ENCODE measurements around the gene PHF20. TPM values are rescaled to one million over a fixed set of nuclear protein-coding genes. Genes with fewer than 3 reads are reported as not detected.
A peak's percentile ranks its signal among the peaks of the same experiment; 100 is the strongest.
"Not testable (repeated sequence)": the region's sequence is repeated elsewhere in the genome, so short reads cannot be mapped to it uniquely, and the experiment has no call there.

PHF20 gene
- total and polyA plus RNA-seq, 2 donors (not counting 3 experiments of a cell fraction or from before 2014, with no cell fraction given): 25.0 to 45.8 TPM

DNA sequence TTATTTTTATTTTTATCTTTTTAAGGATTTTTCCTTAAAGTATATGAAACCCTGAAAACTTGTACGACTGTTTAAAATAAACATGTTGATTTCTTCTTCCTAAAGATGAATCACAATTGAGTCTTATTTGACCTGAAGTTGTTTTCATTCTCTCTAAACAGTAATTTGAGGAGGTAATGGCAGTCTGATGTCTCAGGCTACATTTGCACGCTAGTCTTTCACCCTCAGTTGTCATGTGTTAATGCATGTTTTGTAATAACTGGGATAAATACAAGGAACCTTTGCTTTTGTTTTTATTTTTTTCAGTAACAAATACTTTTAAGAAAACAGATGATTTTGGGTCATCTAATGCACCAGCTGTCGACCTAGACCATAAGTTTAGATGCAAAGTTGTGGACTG is 127.2 kb downstream of the PHF20 start:
- Histone ChIP-seq H2AFZ (ENCODE audit: low read depth, low read length) (no peak overlapping the region), H3K79me2 (ENCODE audit: control insufficient read depth, insufficient read depth, low read length) (no peaks in the 10 kb centered on the region), H3K27ac (ENCODE audit: insufficient read depth, low read depth, low read length) (no peak overlapping the region), H3K4me1 (ENCODE audit: control insufficient read depth, extremely low read depth, insufficient read depth, low read length) (peaks cover 10% of the 10 kb centered on the region), H3K36me3 (ENCODE audit: control insufficient read depth in 2 of 2, extremely low read depth in 1 of 2, insufficient read depth in 2 of 2, low read length in 2 of 2) (peaks cover 0 to 4% of the 10 kb centered on the region in 2 experiments), H3K9ac (replicated peaks; ENCODE audit: extremely low read depth, insufficient read depth, low read length) (no peak overlapping the region), H3K9me1 (replicated peaks; ENCODE audit: control insufficient read depth, extremely low read depth, insufficient read depth, low read length) (no peaks in the 10 kb centered on the region), H3K4me2 (ENCODE audit: insufficient read depth, low read length) (no peak overlapping the region), H3K9me3 (replicated peaks; ENCODE audit: control insufficient read depth, insufficient read depth, low read length) (no peaks in the 10 kb centered on the region), H3K4me3 (replicated peaks in 1 of 3; ENCODE audit: insufficient read depth in 1 of 3, low read depth in 1 of 3, low read length in 3 of 3) (no peak overlapping the region), H4K20me1 (replicated peaks; ENCODE audit: control insufficient read depth, extremely low read depth, insufficient read depth, low read length) (no peaks in the 10 kb centered on the region), H3K27me3 (ENCODE audit: control insufficient read depth in 2 of 2, insufficient read depth in 2 of 2, low read length in 2 of 2) (no peaks in the 10 kb centered on the region)
- ChIA-PET CTCF (no interaction called here), POLR2A (no interaction called here)
- intact Hi-C loops (cut with micrococcal nuclease): no loop called here
- TF ChIP-seq EZH2 (IDR thresholded peaks at IDR 0.05; ENCODE audit: borderline replicate concordance, low read depth, low read length, severe bottlenecking): no peak
- no peak for TF ChIP-seq MYC (IDR thresholded peaks at IDR 0.05; ENCODE audit: low read depth, low read length)
- TF ChIP-seq GATA2 (IDR thresholded peaks at IDR 0.05; ENCODE audit: insufficient read depth, insufficient read length, low read depth, low read length): no peak
- TF ChIP-seq POLR2AphosphoS5 (IDR thresholded peaks at IDR 0.05; ENCODE audit: insufficient read depth, low read depth, low read length): no peak
- TF ChIP-seq FOS (IDR thresholded peaks at IDR 0.05; ENCODE audit: borderline replicate concordance, insufficient read depth, low read length): no peak
- no peak for TF ChIP-seq CTCF (IDR thresholded peaks at IDR 0.05; ENCODE audit: extremely low read depth in 1 of 2, insufficient read depth in 1 of 2, low read depth in 1 of 2, low read length in 2 of 2)
- no peak for TF ChIP-seq JUN (IDR thresholded peaks at IDR 0.05; ENCODE audit: borderline replicate concordance, insufficient read depth, insufficient read length, low read depth)
- TF ChIP-seq, protein P1, sequence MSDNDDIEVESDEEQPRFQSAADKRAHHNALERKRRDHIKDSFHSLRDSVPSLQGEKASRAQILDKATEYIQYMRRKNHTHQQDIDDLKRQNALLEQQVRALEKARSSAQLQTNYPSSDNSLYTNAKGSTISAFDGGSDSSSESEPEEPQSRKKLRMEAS (IDR thresholded peaks at IDR 0.05; ENCODE audit: insufficient read depth, insufficient read length): no peak
- no TSS peak for BruUV-seq (replicated peaks)
- DNase-seq (ENCODE audit: low read depth, low spot score) (no peak), FAIRE-seq (no peak)
- dilution Hi-C loops (cut with MboI; ENCODE audit: extremely low pct_ligation_motif_present, low sequenced_read_pairs): no loop called here

DNA sequence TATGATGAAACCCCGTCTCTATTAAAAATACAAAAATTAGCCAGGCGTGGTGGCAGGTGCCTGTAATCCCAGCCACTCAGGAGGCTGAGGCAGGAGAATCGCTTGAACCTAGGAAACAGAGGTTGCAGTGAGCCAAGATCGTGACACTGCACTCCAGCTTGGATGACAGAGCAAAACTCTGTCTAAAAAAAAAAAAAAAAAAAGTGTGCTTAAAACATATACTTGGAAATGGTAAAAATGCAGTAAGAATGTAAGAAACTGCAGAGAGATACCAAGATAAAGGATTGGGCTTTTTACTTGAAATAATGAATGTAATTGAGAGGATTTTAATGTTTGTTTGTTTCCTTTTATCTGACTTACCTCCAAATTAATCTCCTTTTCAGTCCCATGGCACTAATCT is 129.4 kb downstream of the PHF20 start:
- H3K4me1 ChIP-seq (ENCODE audit: control insufficient read depth, extremely low read depth, insufficient read depth, low read length); H3K4me2 ChIP-seq (ENCODE audit: insufficient read depth, low read length); H3K79me2 ChIP-seq (ENCODE audit: control insufficient read depth, insufficient read depth, low read length); DNase-seq (ENCODE audit: low read depth, low spot score); H3K9me1 ChIP-seq (replicated peaks; ENCODE audit: control insufficient read depth, extremely low read depth, insufficient read depth, low read length); intact Hi-C loops (cut with micrococcal nuclease); BruUV-seq (replicated peaks); H3K27me3 ChIP-seq (ENCODE audit: control insufficient read depth in 2 of 2, insufficient read depth in 2 of 2, low read length in 2 of 2); FAIRE-seq; dilution Hi-C loops (cut with MboI; ENCODE audit: extremely low pct_ligation_motif_present, low sequenced_read_pairs); H4K20me1 ChIP-seq (replicated peaks; ENCODE audit: control insufficient read depth, extremely low read depth, insufficient read depth, low read length); H3K9me3 ChIP-seq (replicated peaks; ENCODE audit: control insufficient read depth, insufficient read depth, low read length); H3K4me3 ChIP-seq (replicated peaks in 1 of 3; ENCODE audit: insufficient read depth in 1 of 3, low read depth in 1 of 3, low read length in 3 of 3); H3K9ac ChIP-seq (replicated peaks; ENCODE audit: extremely low read depth, insufficient read depth, low read length); H2AFZ ChIP-seq (ENCODE audit: low read depth, low read length); H3K36me3 ChIP-seq (ENCODE audit: control insufficient read depth in 2 of 2, extremely low read depth in 1 of 2, insufficient read depth in 2 of 2, low read length in 2 of 2): not testable (repeated sequence)
- ChIA-PET CTCF (interaction anchor here (0.7 to 1.3 kb wide), 2 partner anchors 17 to 44 kb away, joined by 3 to 7 read pairs; no protein-coding TSS in a partner anchor), POLR2A (interaction anchor here (0.6 kb wide), 1 partner anchor 107 kb away, joined by 4 read pairs; no protein-coding TSS in a partner anchor)
- H3K27ac ChIP-seq (ENCODE audit: insufficient read depth, low read depth, low read length): peak overlapping the region; percentile 40
